Measurements from ENCODE around the gene MPHOSPH9.

MPHOSPH9 gene

DNA sequence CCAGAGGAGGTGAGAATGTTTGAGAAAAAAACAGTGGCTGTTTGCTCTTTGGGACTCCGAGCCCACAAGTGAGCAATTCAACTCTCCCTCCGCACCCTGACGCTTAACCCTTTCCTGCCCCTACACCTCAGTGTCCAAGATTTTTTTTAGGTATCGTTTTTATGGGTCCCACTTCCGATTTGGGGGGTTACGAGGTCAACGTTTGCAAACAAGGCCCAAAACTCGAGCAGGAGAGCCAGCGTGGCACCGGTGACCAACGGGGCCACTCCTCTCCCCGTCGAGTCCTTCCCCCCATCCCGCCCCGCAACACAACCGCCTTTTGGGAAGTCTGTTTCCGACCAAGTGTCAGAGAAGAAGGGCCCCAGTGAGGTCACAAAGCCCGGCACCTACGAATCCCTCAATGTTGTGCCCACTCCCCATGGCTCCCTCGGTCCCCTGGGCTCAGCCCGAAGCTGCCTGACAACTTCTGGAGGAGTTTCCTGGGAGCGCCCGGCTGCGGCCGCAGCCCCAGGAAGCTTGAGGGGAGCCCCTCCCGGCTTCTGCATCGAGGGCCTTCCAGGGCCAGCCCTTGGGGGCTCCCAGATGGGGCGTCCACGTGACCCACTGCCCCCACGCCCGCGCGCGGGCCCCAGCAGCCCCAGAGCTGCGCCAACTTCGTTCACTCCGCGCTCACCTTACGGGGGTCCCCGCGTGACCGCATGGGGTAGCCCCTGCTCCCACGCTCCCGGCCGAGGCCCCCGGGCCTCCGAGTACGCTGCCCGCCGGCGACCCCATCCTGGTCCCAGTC lies 37.5 kb upstream of the MPHOSPH9 start:
- DNase-seq (ENCODE audit: low read depth) = peak; percentile 58
- TF ChIP-seq, protein P1, sequence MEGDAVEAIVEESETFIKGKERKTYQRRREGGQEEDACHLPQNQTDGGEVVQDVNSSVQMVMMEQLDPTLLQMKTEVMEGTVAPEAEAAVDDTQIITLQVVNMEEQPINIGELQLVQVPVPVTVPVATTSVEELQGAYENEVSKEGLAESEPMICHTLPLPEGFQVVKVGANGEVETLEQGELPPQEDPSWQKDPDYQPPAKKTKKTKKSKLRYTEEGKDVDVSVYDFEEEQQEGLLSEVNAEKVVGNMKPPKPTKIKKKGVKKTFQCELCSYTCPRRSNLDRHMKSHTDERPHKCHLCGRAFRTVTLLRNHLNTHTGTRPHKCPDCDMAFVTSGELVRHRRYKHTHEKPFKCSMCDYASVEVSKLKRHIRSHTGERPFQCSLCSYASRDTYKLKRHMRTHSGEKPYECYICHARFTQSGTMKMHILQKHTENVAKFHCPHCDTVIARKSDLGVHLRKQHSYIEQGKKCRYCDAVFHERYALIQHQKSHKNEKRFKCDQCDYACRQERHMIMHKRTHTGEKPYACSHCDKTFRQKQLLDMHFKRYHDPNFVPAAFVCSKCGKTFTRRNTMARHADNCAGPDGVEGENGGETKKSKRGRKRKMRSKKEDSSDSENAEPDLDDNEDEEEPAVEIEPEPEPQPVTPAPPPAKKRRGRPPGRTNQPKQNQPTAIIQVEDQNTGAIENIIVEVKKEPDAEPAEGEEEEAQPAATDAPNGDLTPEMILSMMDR (conservative IDR thresholded peaks at IDR 0.05; ENCODE audit: low read length) = no peak
- peak overlapping the region; percentile 71 for H3K4me3 ChIP-seq (ENCODE audit: low read length)

DNA sequence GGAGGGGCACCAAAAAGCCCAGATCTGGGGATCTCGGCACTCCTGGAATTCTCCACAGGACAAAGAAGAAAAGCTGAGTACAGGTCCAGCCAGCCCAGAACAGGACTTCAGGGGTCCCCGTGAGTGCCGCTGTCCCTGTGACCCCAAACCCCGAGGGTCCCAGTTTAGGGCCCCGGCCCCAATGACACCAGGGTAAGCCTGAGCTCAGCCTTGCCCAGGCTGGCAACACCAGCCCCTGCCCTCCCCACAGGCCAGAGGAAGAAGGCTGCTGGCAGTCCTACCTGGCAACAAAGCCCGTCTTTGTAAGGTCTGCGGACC lies 36.9 kb upstream of the MPHOSPH9 start:
- DNase-seq (ENCODE audit: low read depth) = no peak
- TF ChIP-seq, protein P1 (conservative IDR thresholded peaks at IDR 0.05; ENCODE audit: low read length) = no peak
- peak overlapping the region; percentile 71 for H3K4me3 ChIP-seq (ENCODE audit: low read length)

- TF ChIP-seq, protein P1 (conservative IDR thresholded peaks at IDR 0.05; ENCODE audit: low read length) = no peak
- peak overlapping the region; percentile 71 for H3K4me3 ChIP-seq (ENCODE audit: low read length)
- peak; percentile 71 for DNase-seq (ENCODE audit: low read depth)
Measured at GRCh38 chr12:123269395-123269892, 36.5 kb upstream of the MPHOSPH9 start.

DNA sequence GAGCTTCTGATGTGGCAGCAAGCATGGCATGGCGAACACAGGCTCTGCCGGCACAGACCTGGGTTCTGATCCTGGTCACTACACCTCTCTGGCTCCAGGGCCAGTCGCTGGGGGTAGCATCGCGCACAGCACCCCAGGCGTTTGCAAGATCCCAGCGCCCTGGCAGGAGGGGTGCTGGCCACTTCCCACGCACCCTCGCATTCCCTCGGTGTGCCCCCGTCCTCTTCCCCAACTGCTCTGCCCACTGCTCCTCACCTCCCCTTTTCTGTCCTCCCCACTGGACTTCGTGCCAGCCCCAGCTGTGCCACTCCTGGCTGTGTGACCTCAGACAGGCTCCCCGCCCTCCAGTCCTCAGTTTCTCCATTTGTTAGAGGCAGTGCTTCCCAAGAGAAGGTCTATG lies 35.9 kb upstream of the MPHOSPH9 start:
- peak overlapping the region; percentile 71 for H3K4me3 ChIP-seq (ENCODE audit: low read length)
- TF ChIP-seq, protein P1 (conservative IDR thresholded peaks at IDR 0.05; ENCODE audit: low read length) = no peak
- DNase-seq (ENCODE audit: low read depth) = no peak

DNA sequence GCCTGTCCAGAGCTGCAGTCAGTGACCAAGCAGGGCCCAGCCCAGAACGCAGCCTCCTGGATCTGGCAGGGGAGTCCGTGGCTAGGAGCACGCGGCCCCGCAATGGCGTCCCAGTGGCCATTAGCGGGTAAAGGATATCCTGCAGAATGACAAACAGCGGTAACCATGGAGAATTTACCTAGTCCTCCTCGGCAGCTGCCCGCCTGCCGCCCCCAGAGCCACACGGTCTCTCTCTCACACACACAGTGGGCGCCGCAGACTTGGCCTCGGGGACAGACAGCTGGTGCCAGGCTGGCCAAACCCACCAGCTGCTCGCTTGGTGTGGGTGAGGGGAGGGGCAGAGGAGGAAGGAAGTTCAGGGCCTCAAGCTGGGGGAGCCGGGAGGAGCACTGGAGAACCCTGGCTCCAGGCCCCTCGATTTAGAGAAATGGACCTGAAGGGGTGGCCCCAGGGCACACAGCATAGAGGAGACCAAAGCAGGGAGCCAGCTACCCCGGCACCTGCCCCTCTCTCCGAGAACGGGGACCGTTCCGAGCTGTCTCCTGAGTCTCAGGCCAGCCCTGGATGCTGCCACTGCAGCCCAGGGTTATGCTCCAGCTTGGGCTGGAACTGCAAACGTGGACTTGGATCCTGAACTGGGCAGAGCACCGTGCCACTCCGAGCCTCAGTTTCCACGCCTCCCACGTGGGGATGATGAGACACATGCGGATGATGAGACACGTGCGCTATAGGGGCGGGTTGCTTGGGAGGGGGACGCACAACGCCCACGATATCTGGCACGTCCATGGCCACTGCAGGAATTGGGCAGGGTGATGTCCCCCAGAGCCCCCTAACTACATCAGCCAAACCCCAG lies 35.3 kb upstream of the MPHOSPH9 start:
- H3K4me3 ChIP-seq (ENCODE audit: low read length) = no peak overlapping the region; the same call in none of the 2 replicates
- peak; percentile 13 for DNase-seq (ENCODE audit: low read depth)
- TF ChIP-seq, protein P1 (conservative IDR thresholded peaks at IDR 0.05; ENCODE audit: low read length) = no peak

- H3K4me3 ChIP-seq (ENCODE audit: low read length) = no peak overlapping the region
- TF ChIP-seq, protein P1 (conservative IDR thresholded peaks at IDR 0.05; ENCODE audit: low read length) = no peak
- no peak for DNase-seq (ENCODE audit: low read depth)
Measured at GRCh38 chr12:123267335-123267920, 34.5 kb upstream of the MPHOSPH9 start.
